Choroid plexus epithelial cell (primary cell): ENCODE results near the gene MAST1.

Source experiments
- DNase-seq: peaks from one replicate; pipeline ENCODE4 v3.0.0-alpha.2; 2010; ENCODE audit warnings: low read depth
- H3K4me3 ChIP-seq: 2 replicates; pipeline ENCODE4 v1.5.1; 2011; ENCODE audit warnings: low read depth, mild to moderate bottlenecking, control low read depth, low read length, moderate library complexity
- TF ChIP-seq, protein P1 (sequence below): conservative IDR thresholded peaks from 2 replicates; pipeline ENCODE4 v1.5.1; 2011; ENCODE audit warnings: low read depth, mild to moderate bottlenecking, control low read depth, inconsistent platforms, low read length, moderate library complexity

Gene MAST1

DNA sequence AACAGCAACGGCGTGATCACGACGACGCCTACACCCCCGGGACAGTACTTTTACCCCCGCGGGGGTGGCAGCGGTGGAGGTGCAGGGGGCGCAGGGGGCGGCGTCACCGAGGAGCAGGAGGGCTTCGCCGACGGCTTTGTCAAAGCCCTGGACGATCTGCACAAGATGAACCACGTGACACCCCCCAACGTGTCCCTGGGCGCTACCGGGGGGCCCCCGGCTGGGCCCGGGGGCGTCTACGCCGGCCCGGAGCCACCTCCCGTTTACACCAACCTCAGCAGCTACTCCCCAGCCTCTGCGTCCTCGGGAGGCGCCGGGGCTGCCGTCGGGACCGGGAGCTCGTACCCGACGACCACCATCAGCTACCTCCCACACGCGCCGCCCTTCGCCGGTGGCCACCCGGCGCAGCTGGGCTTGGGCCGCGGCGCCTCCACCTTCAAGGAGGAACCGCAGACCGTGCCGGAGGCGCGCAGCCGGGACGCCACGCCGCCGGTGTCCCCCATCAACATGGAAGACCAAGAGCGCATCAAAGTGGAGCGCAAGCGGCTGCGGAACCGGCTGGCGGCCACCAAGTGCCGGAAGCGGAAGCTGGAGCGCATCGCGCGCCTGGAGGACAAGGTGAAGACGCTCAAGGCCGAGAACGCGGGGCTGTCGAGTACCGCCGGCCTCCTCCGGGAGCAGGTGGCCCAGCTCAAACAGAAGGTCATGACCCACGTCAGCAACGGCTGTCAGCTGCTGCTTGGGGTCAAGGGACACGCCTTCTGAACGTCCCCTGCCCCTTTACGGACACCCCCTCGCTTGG is 46.1 kb upstream of the MAST1 start:
- DNase-seq: peak; percentile 59
- H3K4me3 ChIP-seq: peak overlapping the region; percentile 100
- TF ChIP-seq, protein P1, sequence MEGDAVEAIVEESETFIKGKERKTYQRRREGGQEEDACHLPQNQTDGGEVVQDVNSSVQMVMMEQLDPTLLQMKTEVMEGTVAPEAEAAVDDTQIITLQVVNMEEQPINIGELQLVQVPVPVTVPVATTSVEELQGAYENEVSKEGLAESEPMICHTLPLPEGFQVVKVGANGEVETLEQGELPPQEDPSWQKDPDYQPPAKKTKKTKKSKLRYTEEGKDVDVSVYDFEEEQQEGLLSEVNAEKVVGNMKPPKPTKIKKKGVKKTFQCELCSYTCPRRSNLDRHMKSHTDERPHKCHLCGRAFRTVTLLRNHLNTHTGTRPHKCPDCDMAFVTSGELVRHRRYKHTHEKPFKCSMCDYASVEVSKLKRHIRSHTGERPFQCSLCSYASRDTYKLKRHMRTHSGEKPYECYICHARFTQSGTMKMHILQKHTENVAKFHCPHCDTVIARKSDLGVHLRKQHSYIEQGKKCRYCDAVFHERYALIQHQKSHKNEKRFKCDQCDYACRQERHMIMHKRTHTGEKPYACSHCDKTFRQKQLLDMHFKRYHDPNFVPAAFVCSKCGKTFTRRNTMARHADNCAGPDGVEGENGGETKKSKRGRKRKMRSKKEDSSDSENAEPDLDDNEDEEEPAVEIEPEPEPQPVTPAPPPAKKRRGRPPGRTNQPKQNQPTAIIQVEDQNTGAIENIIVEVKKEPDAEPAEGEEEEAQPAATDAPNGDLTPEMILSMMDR: no peak

GRCh38 chr19:12792853-12793289 is 45.4 kb upstream of the MAST1 start:
- DNase-seq: no peak
- TF ChIP-seq, protein P1: no peak
- H3K4me3 ChIP-seq: peak overlapping the region; percentile 100

- TF ChIP-seq, protein P1: no peak
- peak overlapping the region; percentile 100 for H3K4me3 ChIP-seq
- peak; percentile 96 for DNase-seq
These were observed 44.8 kb upstream of the MAST1 start for GRCh38 chr19:12793290-12794195.

DNA sequence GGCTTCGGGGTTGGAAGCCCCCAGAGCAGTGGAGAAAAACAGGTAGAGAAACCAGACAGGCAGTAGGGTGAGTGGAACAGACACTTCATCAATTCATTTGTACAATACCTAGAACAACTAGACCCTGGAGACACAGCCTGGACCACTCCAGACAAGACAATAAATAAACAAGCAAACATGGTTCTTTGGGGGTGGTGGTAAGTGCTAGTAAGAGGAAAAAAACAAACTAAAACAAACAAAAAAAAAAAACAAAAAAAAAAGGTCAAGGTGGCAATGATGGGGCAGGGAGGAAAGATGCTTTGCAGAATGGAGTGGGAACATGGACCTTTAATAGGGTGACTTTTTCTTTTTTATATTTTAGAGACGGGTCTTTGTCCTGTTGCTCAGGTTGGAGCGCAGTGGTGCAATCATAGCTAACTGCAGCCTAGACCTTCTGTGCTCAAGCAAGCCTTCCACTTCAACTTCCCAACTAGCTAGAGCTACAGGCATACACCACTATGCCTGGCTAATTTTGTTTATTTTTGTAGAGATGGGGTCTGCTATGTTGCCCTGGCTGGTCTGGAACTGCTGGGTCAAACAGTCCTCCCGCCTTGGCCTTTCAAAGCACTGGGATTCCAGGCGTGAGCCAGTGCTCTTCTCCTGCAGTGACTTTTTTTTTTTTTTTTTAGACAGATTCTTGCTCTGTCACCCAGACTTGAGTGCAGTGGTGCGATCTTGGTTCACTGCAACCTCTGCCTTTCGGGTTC is 43.9 kb upstream of the MAST1 start:
- peak; percentile 66 for DNase-seq
- H3K4me3 ChIP-seq: peak overlapping the region; percentile 100
- TF ChIP-seq, protein P1: no peak

- DNase-seq: no peak
- peak overlapping the region; percentile 100 for H3K4me3 ChIP-seq
- TF ChIP-seq, protein P1: no peak
These were observed 43.3 kb upstream of the MAST1 start for GRCh38 chr19:12794971-12795381.

- TF ChIP-seq, protein P1: peak; percentile 95
- peak overlapping the region; percentile 20 for H3K4me3 ChIP-seq
- peak; percentile 87 for DNase-seq
These were observed 41.9 kb upstream of the MAST1 start for GRCh38 chr19:12796146-12797071.
